HFF-Myc (cell line): ENCODE results near the gene CLPTM1L.

ENCODE experiments used
- DNase-seq: peaks from one replicate; pipeline ENCODE4 v3.0.0-alpha.2; 2011; ENCODE audit warnings: low read depth; ENCODE audit errors: extremely low read depth
- H3K4me3 ChIP-seq: replicated peaks from 2 replicates; pipeline ENCODE4 v1.5.1; 2011; ENCODE audit warnings: low read depth, mild to moderate bottlenecking, control low read depth, low read length
- CTCF ChIP-seq: IDR thresholded peaks from 2 replicates; pipeline ENCODE4 v1.5.1; 2012; ENCODE audit warnings: mild to moderate bottlenecking, low read depth, low read length, control low read depth; ENCODE audit errors: missing control alignments

The CLPTM1L gene

DNA sequence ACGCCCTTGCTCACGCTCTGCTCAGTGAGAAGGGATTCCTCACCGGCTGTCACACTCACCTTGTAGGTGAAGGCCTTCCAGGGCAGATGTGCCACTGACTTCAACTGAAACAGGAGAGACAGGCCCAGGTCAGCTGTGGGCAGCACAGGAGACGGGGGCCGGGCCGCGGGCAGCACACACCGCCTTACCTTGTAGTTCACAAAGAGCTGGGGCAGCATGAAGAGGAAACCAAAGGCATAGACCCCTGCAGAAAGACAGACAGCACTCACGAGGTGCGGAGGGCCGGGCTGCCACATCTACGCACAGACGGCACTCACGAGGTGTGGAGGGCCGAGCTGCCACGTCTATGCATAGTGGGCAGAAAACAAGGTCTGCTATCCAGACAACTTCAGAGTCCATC lies 23.3 kb downstream of the CLPTM1L start:
- H3K4me3 ChIP-seq: no peak overlapping the region
- TF ChIP-seq CTCF: no peak
- no peak for DNase-seq

DNA sequence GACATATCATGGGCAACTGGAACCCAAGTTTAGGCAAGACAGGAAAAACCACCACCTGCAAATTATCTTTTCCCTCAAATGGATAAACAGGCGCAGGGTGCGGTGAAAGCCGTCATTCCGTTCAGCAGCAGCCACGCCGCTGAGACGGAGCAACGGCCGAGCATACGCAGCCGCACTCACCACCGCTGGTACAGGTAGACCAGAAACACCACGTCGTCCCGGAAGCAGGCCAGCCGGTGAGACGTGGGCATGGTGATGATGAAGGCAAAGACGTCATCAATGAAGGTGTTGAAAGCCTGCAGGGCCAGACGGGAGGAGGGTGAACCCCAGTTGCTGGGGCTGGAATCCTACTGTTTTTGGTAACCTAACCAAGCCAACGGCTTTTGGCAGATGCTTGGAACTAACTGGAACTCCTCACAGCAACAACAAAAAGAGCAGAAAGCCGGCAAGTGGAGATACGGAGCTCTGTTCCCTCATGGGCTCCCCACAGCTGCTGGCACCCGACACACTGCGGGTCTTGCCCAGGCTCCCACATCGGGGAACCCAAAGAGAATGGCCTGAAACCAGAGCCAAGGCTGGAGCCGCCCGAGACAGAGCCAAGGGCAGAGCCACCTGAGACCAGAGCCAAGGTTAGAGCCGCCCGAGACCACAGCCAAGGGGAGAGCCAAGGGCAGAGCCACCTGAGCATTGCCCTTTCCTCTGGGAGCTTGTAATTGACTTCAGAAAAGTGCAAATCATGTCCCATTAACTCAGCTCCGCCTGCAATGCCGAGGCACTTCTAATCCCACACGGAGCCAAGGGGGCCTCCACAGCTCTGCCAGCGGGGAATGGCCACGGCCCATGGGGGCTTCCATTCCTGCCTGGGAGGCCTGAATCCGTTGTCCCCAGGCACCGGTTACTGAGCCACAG lies 24.2 kb downstream of the CLPTM1L start:
- TF ChIP-seq CTCF: no peak

GRCh38 chr5:1319436-1320256 lies 25.3 kb downstream of the CLPTM1L start:
- TF ChIP-seq CTCF: no peak
- no peak for DNase-seq
- H3K4me3 ChIP-seq: no peak overlapping the region

More for the DNA sequence above, 24.2 kb downstream of the CLPTM1L start:
- no peak overlapping the region for H3K4me3 ChIP-seq
- no peak for DNase-seq

- DNase-seq: no peak
- no peak for TF ChIP-seq CTCF
- H3K4me3 ChIP-seq: no peak overlapping the region
These were observed 26.1 kb downstream of the CLPTM1L start for GRCh38 chr5:1318659-1319251.

DNA sequence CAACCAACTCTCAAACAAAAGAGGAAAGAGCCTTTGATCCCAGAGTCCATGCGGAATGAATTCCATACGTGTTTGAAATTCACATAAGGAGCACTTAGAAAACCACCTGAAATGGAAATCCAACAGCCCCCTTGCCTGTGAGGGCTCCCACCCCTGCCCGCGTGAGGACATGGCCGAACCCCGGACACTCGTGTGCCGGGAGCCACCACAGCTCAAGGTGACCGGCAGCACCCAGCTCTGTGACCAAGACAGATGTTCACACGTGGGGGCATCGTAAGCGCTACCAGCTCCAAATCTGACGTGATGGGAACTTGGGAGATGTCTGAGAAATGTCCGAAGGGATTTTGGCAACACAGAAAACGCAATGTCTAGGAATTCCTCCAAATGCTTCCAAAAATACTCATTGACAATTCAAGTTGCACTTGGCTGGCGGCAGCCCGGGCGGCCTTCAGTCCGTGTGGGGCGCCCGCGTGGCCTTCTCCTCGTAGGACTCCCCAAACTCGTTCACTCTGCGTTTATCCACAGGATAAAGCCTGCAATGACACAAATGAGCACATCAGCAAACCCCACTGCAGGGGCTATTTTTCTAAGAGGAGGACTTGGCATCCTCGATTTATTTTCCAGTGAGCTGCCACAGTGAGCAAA lies 26.9 kb downstream of the CLPTM1L start:
- DNase-seq: no peak
- H3K4me3 ChIP-seq: no peak overlapping the region
- no peak for TF ChIP-seq CTCF

DNA sequence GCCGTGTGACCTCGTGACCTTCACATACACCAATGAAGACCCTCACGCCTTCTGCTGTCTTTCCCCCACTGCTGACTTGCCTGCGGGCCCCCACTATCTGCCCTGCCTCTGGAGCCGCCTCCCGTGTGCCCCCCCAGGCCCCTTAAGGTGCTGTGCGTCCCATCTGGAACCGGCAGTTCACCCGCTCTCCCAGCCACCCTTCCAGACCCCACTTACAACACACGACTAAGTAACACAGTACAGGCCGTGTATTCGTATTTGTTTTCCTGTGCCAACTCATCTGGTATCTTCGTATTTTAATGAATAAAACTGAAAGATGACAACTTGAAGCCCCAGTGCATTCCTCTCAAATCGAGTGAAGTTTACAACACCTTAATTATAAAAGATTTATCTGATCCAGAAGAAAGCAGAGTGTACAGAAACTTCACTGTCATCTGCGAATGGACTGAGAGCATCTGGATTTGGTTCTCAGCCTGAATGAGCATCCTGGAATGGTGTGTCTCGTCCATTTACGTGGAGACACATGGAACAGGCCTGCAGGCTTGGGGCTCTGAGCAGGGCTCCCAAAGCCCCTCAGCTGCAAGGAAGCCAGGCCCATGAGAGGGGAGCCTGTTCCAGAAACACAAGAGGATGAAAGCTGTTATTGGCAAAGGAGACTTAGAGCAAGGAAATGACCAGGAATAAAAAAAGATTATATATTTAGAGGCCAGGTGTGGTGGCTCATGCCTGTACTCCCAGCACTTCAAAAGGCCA lies 28.1 kb downstream of the CLPTM1L start:
- H3K4me3 ChIP-seq: no peak overlapping the region
- no peak for DNase-seq
- no peak for TF ChIP-seq CTCF
